ENCODE data around the gene TWIST1. TPM values are rescaled to one million over a fixed set of nuclear protein-coding genes. Genes with fewer than 3 reads are reported as not detected.

The TWIST1 gene
- total and polyA plus RNA-seq, 2 of the 13 experiments (the other 11 are each of a cell fraction or from before 2014, with no cell fraction given) = not detected

DNA sequence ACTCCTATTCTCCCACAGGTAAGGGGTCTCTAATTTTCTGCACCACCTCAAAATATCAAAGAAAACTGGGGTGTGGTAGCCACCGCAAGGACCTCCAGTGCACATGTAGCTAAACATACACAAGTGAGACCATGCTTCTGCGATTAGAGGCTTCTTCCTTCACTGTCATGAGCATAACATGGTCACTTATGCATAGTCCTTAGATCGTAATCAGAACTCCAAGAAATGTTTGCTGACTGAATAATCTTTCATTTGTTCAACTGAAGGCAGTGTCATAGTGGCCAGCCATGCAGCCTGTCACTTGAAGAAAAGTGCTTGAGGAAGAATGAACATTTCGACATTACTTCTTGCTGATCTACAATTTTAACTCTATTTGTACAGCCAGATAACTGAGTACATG, 14.6 kb downstream of the TWIST1 start (continued):
- TF ChIP-seq, protein P1, sequence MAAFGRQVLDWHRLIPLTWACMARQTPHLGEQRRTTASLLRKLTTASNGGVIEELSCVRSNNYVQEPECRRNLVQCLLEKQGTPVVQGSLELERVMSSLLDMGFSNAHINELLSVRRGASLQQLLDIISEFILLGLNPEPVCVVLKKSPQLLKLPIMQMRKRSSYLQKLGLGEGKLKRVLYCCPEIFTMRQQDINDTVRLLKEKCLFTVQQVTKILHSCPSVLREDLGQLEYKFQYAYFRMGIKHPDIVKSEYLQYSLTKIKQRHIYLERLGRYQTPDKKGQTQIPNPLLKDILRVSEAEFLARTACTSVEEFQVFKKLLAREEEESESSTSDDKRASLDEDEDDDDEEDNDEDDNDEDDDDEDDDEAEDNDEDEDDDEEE (CRISPR knock-in tag; IDR thresholded peaks at IDR 0.05) = no peak
- TF ChIP-seq NKX3-1 (CRISPR knock-in tag; IDR thresholded peaks at IDR 0.05) = no peak
- TF ChIP-seq SMYD3 (CRISPR knock-in tag; IDR thresholded peaks at IDR 0.05) = no peak
- TF ChIP-seq, protein P2, sequence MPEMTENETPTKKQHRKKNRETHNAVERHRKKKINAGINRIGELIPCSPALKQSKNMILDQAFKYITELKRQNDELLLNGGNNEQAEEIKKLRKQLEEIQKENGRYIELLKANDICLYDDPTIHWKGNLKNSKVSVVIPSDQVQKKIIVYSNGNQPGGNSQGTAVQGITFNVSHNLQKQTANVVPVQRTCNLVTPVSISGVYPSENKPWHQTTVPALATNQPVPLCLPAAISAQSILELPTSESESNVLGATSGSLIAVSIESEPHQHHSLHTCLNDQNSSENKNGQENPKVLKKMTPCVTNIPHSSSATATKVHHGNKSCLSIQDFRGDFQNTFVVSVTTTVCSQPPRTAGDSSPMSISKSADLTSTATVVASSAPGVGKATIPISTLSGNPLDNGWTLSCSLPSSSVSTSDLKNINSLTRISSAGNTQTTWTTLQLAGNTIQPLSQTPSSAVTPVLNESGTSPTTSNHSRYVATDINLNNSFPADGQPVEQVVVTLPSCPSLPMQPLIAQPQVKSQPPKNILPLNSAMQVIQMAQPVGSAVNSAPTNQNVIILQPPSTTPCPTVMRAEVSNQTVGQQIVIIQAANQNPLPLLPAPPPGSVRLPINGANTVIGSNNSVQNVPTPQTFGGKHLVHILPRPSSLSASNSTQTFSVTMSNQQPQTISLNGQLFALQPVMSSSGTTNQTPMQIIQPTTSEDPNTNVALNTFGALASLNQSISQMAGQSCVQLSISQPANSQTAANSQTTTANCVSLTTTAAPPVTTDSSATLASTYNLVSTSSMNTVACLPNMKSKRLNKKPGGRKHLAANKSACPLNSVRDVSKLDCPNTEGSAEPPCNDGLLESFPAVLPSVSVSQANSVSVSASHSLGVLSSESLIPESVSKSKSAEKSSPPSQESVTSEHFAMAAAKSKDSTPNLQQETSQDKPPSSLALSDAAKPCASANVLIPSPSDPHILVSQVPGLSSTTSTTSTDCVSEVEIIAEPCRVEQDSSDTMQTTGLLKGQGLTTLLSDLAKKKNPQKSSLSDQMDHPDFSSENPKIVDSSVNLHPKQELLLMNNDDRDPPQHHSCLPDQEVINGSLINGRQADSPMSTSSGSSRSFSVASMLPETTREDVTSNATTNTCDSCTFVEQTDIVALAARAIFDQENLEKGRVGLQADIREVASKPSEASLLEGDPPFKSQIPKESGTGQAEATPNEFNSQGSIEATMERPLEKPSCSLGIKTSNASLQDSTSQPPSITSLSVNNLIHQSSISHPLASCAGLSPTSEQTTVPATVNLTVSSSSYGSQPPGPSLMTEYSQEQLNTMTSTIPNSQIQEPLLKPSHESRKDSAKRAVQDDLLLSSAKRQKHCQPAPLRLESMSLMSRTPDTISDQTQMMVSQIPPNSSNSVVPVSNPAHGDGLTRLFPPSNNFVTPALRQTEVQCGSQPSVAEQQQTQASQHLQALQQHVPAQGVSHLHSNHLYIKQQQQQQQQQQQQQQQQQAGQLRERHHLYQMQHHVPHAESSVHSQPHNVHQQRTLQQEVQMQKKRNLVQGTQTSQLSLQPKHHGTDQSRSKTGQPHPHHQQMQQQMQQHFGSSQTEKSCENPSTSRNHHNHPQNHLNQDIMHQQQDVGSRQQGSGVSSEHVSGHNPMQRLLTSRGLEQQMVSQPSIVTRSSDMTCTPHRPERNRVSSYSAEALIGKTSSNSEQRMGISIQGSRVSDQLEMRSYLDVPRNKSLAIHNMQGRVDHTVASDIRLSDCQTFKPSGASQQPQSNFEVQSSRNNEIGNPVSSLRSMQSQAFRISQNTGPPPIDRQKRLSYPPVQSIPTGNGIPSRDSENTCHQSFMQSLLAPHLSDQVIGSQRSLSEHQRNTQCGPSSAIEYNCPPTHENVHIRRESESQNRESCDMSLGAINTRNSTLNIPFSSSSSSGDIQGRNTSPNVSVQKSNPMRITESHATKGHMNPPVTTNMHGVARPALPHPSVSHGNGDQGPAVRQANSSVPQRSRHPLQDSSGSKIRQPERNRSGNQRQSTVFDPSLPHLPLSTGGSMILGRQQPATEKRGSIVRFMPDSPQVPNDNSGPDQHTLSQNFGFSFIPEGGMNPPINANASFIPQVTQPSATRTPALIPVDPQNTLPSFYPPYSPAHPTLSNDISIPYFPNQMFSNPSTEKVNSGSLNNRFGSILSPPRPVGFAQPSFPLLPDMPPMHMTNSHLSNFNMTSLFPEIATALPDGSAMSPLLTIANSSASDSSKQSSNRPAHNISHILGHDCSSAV (CRISPR knock-in tag; IDR thresholded peaks at IDR 0.05; ENCODE audit: borderline replicate concordance) = no peak
- TF ChIP-seq PAF1 (CRISPR knock-in tag; IDR thresholded peaks at IDR 0.05) = no peak
- no peak for TF ChIP-seq ISL2 (CRISPR knock-in tag; IDR thresholded peaks at IDR 0.05)

All from HepG2 (cell line).